GM23338 (cell line): Measurements from ENCODE around the gene PIP5K1A. TPM values are rescaled to one million over a fixed set of nuclear protein-coding genes. Genes with fewer than 3 reads are reported as not detected.
A peak's percentile ranks its signal among the peaks of the same experiment; 100 is the strongest.

Experiments
- ATAC-seq: fragments of 200-7000 bp; cut with Tn5 transposase; 3 replicates; pipeline ENCODE4 v1.9.1; 2020
- DNase-seq: peaks from one replicate; pipeline ENCODE4 v3.0.0-alpha.2; 2015; ENCODE audit warnings: low spot score
- H2AFZ ChIP-seq: fragments of 200-600 bp; sonication (generic); 2 replicates; pipeline ENCODE4 v1.8.0; 2016; ENCODE audit warnings: antibody characterized with exemption, mild to moderate bottlenecking, moderate library complexity
- H3F3A ChIP-seq: fragments of 200-600 bp; sonication (generic); replicated peaks from 2 replicates; pipeline ENCODE4 v1.8.0; 2017; ENCODE audit warnings: antibody characterized with exemption, mixed run types, low read depth
- H3K27ac ChIP-seq: fragments of 200-600 bp; sonication (generic); 2 replicates; pipeline ENCODE4 v1.6.1; 2016; ENCODE audit warnings: low read depth
- H3K27me3 ChIP-seq: fragments of 200-600 bp; sonication (generic); 2 replicates; pipeline ENCODE4 v1.8.0; 2016; ENCODE audit warnings: mild to moderate bottlenecking, mixed run types, moderate library complexity; ENCODE audit not compliant: insufficient read depth
- H3K36me3 ChIP-seq: fragments of 200-600 bp; sonication (generic); 2 replicates; pipeline ENCODE4 v1.8.0; 2016; ENCODE audit warnings: mild to moderate bottlenecking; ENCODE audit not compliant: insufficient read depth
- H3K4me1 ChIP-seq: fragments of 200-600 bp; sonication (generic); 2 replicates; pipeline ENCODE4 v1.8.0; 2016; ENCODE audit warnings: mild to moderate bottlenecking, moderate library complexity; ENCODE audit not compliant: insufficient read depth
- H3K4me2 ChIP-seq: fragments of 200-600 bp; sonication (generic); 2 replicates; pipeline ENCODE4 v1.7.1; 2017; ENCODE audit warnings: mixed run types
- H3K4me3 ChIP-seq: fragments of 200-600 bp; sonication (generic); 2 replicates; pipeline ENCODE4 v1.6.1; 2016; ENCODE audit warnings: mixed run types
- H3K79me2 ChIP-seq: fragments of 200-600 bp; sonication (generic); replicated peaks from 2 replicates; pipeline ENCODE4 v1.8.0; 2017; ENCODE audit warnings: mild to moderate bottlenecking; ENCODE audit not compliant: insufficient read depth
- H3K9me2 ChIP-seq: fragments of 200-600 bp; sonication (generic); 2 replicates; pipeline ENCODE4 v1.8.0; 2017; ENCODE audit not compliant: insufficient read depth
- H4K20me1 ChIP-seq: fragments of 200-600 bp; sonication (generic); replicated peaks from 2 replicates; pipeline ENCODE4 v1.8.0; 2017; ENCODE audit warnings: mild to moderate bottlenecking; ENCODE audit not compliant: insufficient read depth
- H3K27ac Mint-ChIP-seq: 2 replicates; pipeline ENCODE4 v1.8.0; 2020; ENCODE audit warnings: inconsistent platforms, mild to moderate bottlenecking, moderate library complexity, mixed read lengths
- H3K27me3 Mint-ChIP-seq: 3 replicates; pipeline ENCODE4 v1.8.0; 2022; ENCODE audit warnings: low read depth, mild to moderate bottlenecking, moderate library complexity, mixed read lengths, inconsistent platforms; ENCODE audit not compliant: insufficient read depth, poor library complexity
- H3K36me3 Mint-ChIP-seq: 3 replicates; pipeline ENCODE4 v1.8.0; 2021; ENCODE audit warnings: low read depth, mild to moderate bottlenecking, inconsistent platforms, moderate library complexity, mixed read lengths
- H3K4me1 Mint-ChIP-seq: 3 replicates; pipeline ENCODE4 v1.8.0; 2020; ENCODE audit warnings: mild to moderate bottlenecking, inconsistent platforms, mixed read lengths
- H3K4me3 Mint-ChIP-seq: 3 replicates; pipeline ENCODE4 v1.8.0; 2021; ENCODE audit warnings: moderate library complexity, mild to moderate bottlenecking, inconsistent platforms, mixed read lengths
- H3K9me3 Mint-ChIP-seq: 3 replicates; pipeline ENCODE4 v1.8.0; 2020; ENCODE audit warnings: moderate library complexity, mild to moderate bottlenecking, inconsistent platforms, mixed read lengths
- CREB1 ChIP-seq: fragments of 250-450 bp; sonication (Bioruptor Pico); IDR thresholded peaks from 2 replicates; pipeline ENCODE4 v1.5.0; 2020; ENCODE audit warnings: low read depth, mild to moderate bottlenecking, moderate library complexity
- EZH2 ChIP-seq: fragments of 200-600 bp; sonication (generic); IDR thresholded peaks from one replicate; pipeline ENCODE4 v1.8.0; 2017; ENCODE audit warnings: antibody characterized with exemption, mild to moderate bottlenecking, low read depth; ENCODE audit not compliant: unreplicated experiment
- JUNB ChIP-seq: IDR thresholded peaks from one replicate; pipeline ENCODE4 v1.6.1; 2016; ENCODE audit warnings: antibody characterized with exemption; ENCODE audit not compliant: unreplicated experiment
- POLR2AphosphoS5 ChIP-seq: IDR thresholded peaks from 2 replicates; pipeline ENCODE4 v1.6.1; 2016; ENCODE audit warnings: antibody characterized with exemption, low read depth
- ZNF331 ChIP-seq: fragments of 250-450 bp; sonication (Bioruptor Pico); IDR thresholded peaks from 2 replicates; pipeline ENCODE4 v1.5.0; 2020; ENCODE audit warnings: low read depth, mild to moderate bottlenecking, moderate library complexity
- polyA plus RNA-seq: library from polyadenylated mRNA; unstranded; fragments of >200 nt; fragmentation: Nextera tagmentation; extraction: Ambion mirVana; gene quantifications from 2 replicates; pipeline ENCODE4 v1.2.1, GENCODE V29; 2016
- total RNA-seq: library from RNA; depleted of rRNA; stranded (reverse); fragments of >200 nt; shearing (Covaris generic); gene quantifications from 2 replicates; pipeline ENCODE4 v1.2.3, GENCODE V29; 2014
- TF ChIP-seq, protein P1 (sequence below): fragments of 250-450 bp; sonication (Bioruptor Pico); IDR thresholded peaks from 2 replicates; pipeline ENCODE4 v1.5.0; 2020; ENCODE audit warnings: mild to moderate bottlenecking, moderate library complexity
- TF ChIP-seq, protein P2 (sequence below): IDR thresholded peaks from 2 replicates; pipeline ENCODE4 v1.6.1; 2016; ENCODE audit warnings: antibody characterized with exemption
- TF ChIP-seq, protein P3 (sequence below), 2 experiments: fragments of 200-600 bp in 1 of 2; sonication (generic) in 1 of 2; conservative IDR thresholded peaks; 2 replicates each; pipeline versions ENCODE4 v1.5.1 to v1.6.1; 2016 to 2017; ENCODE audit warnings: antibody characterized with exemption in 2 of 2, low read depth in 2 of 2, mild to moderate bottlenecking in 2 of 2, moderate library complexity in 1 of 2

Gene PIP5K1A
- total and polyA plus RNA-seq, 2 experiments from 2014 or later: 23.2 to 63.3 TPM

DNA sequence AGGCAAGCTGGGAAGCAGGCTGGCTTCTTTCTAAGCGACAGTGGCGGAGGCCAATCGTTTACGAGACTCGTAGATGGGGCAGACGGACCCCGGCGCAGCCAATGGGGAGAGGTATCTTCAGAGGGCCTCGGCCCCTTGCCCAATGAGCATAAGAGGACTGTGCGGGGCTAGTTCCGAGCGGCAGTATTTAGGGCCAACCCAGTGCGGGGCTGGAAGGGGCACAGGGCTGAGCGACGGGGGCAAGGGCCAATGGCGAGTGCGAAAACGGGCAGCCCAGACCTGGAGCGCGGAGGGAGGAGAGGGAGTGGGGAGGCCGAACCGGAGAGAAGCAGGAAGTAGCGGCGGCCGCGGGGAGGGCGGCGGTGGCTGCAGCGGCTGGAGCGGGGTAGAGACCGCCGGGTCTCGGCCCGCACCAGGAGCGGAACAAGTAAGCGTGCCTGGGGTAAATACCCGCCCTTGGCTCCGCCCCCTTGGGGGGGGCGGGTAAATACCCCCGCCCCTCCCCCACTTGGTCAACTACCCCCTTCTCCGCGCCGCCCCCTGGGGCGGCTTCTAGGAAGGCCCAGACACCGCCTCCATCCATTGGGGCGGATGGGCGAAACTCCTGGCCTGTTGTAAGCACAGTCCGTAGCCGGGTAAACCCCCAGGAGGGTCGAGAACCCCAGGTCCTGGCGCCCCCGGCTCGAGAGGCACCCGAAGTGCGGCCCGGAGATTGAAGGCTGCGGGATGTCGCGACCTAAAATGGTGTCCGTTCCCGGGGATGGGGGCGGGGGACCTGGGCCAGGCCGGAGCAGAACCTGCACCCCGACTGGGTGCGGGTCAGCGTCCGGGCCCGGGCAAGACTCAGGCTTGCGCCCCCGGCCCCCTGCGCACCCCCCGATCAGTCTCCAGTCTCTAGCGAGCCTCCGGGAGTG is 83.9 kb downstream of the PIP5K1A start, which contains the start of gene ZNF687:
ZNF687 (plus strand) TSS at position 331 of the 914 bp plus-strand sequence. CDS start 3,993 bp downstream, outside the sequence.
- peaks cover 29% of the 10 kb centered on the region for H3K36me3 Mint-ChIP-seq
- DNase-seq (peak; percentile 100), ATAC-seq (peak; percentile 92)
- Histone ChIP-seq H3K9me2 (no peaks in the 10 kb centered on the region), H3K4me3 (peak within 1 kb of the TSS; percentile 95), H3K36me3 (0 out of 2 replicates have a peak, but pooled peaks cover 5% of the 10 kb centered on the region), H4K20me1 (peaks cover 6% of the 10 kb centered on the region; the same call in 1 of the 2 replicates), H3K4me2 (peak within 1 kb of the TSS; percentile 99), H2AFZ (peak within 1 kb of the TSS; percentile 43; the same call in 1 of the 2 replicates), H3K27ac (peak within 1 kb of the TSS; percentile 99), H3F3A (0 out of 2 replicates have a peak, but pooled peaks cover 10% of the 10 kb centered on the region), H3K79me2 (peaks cover 34% of the 10 kb centered on the region), H3K27me3 (no peaks in the 10 kb centered on the region), H3K4me1 (peaks cover 6% of the 10 kb centered on the region; the same call in 1 of the 2 replicates)
- TF ChIP-seq CREB1 (CRISPR knock-in tag): peak; percentile 81
- TF ChIP-seq ZNF331: no peak
- peak; percentile 65 for TF ChIP-seq POLR2AphosphoS5
- peak within 1 kb of the TSS; percentile 98 for H3K4me3 Mint-ChIP-seq
- peaks cover 25% of the 10 kb centered on the region for H3K27me3 Mint-ChIP-seq
- peak within 1 kb of the TSS; percentile 100 for H3K27ac Mint-ChIP-seq
- H3K4me1 Mint-ChIP-seq: peaks cover 19% of the 10 kb centered on the region
- no peaks in the 10 kb centered on the region for H3K9me3 Mint-ChIP-seq

DNA sequence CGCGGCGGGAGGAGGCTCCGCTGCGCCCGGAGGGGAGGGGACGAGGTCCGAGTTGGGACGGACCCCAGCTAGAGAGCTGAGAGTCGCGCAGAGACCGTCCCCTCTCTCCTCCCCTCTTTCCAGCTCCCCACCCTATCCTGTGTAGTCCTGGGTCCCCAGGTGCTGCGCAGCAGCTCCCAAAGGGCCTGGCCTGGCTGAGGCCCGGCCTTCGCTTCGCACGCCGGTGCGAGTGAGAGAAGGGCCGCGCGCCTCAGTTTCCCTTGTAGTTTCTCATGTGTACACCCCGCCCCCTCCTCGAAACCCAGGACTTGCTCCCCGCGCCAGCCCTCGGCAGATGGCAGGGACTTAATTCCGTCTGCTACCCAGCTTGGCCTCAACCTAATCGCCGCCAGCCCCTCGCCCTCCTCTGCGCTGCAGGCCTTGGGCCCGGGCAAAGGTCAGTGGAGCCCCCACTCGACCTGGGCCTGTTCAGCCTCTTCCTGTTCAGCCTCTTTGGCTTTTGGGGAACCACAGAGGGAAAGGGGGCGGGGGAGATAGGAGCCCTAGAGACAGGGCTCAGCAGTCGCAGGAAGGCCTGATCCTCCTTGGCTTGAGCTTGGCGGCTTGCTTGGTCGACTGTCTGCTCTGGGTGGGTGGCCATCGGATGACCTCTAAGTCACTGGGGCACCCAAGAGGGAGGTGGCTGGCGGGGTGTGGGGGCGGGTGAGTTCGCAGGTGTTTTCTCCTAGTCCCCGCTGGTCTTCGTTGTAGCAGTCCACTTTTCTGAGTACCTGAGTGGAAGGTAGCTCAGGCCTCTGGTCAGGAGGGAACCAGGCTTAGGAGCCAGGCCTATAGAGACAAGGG is 84.8 kb downstream of the PIP5K1A start:
- Histone ChIP-seq H2AFZ (no peak overlapping the region), H3K36me3 (0 out of 2 replicates have a peak, but pooled peaks cover 8% of the 10 kb centered on the region), H3F3A (0 out of 2 replicates have a peak, but pooled peaks cover 10% of the 10 kb centered on the region), H3K4me3 (peak overlapping the region; percentile 95), H3K27ac (peak overlapping the region; percentile 99), H3K27me3 (no peaks in the 10 kb centered on the region), H3K4me1 (peaks cover 6% of the 10 kb centered on the region; the same call in 1 of the 2 replicates), H4K20me1 (peaks cover 12% of the 10 kb centered on the region; the same call in 1 of the 2 replicates), H3K79me2 (peaks cover 34% of the 10 kb centered on the region), H3K9me2 (no peaks in the 10 kb centered on the region), H3K4me2 (peak overlapping the region; percentile 99)
- H3K9me3 Mint-ChIP-seq: no peaks in the 10 kb centered on the region
- H3K27ac Mint-ChIP-seq: peak overlapping the region; percentile 97
- H3K4me3 Mint-ChIP-seq: peak overlapping the region; percentile 98
- ATAC-seq (peak; percentile 21), DNase-seq (peak; percentile 79)
- peaks cover 19% of the 10 kb centered on the region for H3K4me1 Mint-ChIP-seq
- H3K36me3 Mint-ChIP-seq: peaks cover 36% of the 10 kb centered on the region
- H3K27me3 Mint-ChIP-seq: peaks cover 25% of the 10 kb centered on the region
- TF ChIP-seq CREB1 (CRISPR knock-in tag) (no peak), POLR2AphosphoS5 (no peak; the same call in 1 of the 2 replicates), EZH2 (no peak), JUNB (no peak)
- TF ChIP-seq, protein P1, sequence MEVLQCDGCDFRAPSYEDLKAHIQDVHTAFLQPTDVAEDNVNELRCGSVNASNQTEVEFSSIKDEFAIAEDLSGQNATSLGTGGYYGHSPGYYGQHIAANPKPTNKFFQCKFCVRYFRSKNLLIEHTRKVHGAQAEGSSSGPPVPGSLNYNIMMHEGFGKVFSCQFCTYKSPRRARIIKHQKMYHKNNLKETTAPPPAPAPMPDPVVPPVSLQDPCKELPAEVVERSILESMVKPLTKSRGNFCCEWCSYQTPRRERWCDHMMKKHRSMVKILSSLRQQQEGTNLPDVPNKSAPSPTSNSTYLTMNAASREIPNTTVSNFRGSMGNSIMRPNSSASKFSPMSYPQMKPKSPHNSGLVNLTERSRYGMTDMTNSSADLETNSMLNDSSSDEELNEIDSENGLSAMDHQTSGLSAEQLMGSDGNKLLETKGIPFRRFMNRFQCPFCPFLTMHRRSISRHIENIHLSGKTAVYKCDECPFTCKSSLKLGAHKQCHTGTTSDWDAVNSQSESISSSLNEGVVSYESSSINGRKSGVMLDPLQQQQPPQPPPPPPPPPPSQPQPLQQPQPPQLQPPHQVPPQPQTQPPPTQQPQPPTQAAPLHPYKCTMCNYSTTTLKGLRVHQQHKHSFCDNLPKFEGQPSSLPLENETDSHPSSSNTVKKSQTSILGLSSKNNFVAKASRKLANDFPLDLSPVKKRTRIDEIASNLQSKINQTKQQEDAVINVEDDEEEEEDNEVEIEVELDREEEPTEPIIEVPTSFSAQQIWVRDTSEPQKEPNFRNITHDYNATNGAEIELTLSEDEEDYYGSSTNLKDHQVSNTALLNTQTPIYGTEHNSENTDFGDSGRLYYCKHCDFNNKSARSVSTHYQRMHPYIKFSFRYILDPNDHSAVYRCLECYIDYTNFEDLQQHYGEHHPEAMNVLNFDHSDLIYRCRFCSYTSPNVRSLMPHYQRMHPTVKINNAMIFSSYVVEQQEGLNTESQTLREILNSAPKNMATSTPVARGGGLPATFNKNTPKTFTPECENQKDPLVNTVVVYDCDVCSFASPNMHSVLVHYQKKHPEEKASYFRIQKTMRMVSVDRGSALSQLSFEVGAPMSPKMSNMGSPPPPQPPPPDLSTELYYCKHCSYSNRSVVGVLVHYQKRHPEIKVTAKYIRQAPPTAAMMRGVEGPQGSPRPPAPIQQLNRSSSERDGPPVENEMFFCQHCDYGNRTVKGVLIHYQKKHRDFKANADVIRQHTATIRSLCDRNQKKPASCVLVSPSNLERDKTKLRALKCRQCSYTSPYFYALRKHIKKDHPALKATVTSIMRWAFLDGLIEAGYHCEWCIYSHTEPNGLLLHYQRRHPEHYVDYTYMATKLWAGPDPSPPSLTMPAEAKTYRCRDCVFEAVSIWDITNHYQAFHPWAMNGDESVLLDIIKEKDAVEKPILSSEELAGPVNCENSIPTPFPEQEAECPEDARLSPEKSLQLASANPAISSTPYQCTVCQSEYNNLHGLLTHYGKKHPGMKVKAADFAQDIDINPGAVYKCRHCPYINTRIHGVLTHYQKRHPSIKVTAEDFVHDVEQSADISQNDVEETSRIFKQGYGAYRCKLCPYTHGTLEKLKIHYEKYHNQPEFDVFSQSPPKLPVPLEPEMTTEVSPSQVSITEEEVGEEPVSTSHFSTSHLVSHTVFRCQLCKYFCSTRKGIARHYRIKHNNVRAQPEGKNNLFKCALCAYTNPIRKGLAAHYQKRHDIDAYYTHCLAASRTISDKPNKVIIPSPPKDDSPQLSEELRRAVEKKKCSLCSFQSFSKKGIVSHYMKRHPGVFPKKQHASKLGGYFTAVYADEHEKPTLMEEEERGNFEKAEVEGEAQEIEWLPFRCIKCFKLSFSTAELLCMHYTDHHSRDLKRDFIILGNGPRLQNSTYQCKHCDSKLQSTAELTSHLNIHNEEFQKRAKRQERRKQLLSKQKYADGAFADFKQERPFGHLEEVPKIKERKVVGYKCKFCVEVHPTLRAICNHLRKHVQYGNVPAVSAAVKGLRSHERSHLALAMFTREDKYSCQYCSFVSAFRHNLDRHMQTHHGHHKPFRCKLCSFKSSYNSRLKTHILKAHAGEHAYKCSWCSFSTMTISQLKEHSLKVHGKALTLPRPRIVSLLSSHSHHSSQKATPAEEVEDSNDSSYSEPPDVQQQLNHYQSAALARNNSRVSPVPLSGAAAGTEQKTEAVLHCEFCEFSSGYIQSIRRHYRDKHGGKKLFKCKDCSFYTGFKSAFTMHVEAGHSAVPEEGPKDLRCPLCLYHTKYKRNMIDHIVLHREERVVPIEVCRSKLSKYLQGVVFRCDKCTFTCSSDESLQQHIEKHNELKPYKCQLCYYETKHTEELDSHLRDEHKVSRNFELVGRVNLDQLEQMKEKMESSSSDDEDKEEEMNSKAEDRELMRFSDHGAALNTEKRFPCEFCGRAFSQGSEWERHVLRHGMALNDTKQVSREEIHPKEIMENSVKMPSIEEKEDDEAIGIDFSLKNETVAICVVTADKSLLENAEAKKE: no peak
- TF ChIP-seq, protein P2, sequence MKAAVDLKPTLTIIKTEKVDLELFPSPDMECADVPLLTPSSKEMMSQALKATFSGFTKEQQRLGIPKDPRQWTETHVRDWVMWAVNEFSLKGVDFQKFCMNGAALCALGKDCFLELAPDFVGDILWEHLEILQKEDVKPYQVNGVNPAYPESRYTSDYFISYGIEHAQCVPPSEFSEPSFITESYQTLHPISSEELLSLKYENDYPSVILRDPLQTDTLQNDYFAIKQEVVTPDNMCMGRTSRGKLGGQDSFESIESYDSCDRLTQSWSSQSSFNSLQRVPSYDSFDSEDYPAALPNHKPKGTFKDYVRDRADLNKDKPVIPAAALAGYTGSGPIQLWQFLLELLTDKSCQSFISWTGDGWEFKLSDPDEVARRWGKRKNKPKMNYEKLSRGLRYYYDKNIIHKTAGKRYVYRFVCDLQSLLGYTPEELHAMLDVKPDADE: no peak
- TF ChIP-seq, protein P3, sequence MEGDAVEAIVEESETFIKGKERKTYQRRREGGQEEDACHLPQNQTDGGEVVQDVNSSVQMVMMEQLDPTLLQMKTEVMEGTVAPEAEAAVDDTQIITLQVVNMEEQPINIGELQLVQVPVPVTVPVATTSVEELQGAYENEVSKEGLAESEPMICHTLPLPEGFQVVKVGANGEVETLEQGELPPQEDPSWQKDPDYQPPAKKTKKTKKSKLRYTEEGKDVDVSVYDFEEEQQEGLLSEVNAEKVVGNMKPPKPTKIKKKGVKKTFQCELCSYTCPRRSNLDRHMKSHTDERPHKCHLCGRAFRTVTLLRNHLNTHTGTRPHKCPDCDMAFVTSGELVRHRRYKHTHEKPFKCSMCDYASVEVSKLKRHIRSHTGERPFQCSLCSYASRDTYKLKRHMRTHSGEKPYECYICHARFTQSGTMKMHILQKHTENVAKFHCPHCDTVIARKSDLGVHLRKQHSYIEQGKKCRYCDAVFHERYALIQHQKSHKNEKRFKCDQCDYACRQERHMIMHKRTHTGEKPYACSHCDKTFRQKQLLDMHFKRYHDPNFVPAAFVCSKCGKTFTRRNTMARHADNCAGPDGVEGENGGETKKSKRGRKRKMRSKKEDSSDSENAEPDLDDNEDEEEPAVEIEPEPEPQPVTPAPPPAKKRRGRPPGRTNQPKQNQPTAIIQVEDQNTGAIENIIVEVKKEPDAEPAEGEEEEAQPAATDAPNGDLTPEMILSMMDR (conservative IDR thresholded peaks at IDR 0.05; ENCODE audit: low read depth in 2 of 2): no peak
